Body of pancreas (tissue), 4 donors: Measurements from ENCODE around the gene RSPH1.

ENCODE experiments used
- POLR2A ChIP-seq, 3 donors: fragments of 450-650 bp; IDR thresholded peaks; one replicate each; pipeline ENCODE4 v1.6.1; 2016; ENCODE audit warnings: antibody characterized with exemption in 3 of 3, mild to moderate bottlenecking in 2 of 3
- TF ChIP-seq, protein P1 (sequence below), 7 experiments: fragments of 450-650 bp in 4 of 7; fragments of 200-600 bp in 3 of 7; sonication (generic) in 3 of 7; IDR thresholded peaks; one replicate each; pipeline ENCODE4 v1.5.1; 2016 to 2019; ENCODE audit warnings: antibody characterized with exemption in 7 of 7

DNA sequence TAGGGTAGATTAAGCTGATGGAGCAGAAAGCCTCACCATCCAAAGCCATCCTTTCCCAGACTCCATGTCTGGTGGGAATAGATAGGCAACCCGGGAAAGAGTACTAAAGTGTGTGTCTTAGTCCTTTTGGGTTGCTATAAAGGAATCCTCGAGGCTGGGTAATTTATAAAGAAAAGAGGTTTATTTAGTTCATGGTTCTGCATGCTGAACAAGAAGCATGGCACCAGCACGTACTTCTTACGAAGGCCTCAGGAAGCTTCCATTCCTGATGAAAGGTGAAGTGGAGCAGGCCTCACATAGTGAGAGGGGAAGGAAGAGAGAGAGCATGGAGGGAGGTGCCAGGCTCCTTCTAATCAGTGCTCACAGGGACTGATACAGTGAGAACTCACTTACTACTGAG, 11.4 kb upstream of the RSPH1 start:
- TF ChIP-seq, protein P1, sequence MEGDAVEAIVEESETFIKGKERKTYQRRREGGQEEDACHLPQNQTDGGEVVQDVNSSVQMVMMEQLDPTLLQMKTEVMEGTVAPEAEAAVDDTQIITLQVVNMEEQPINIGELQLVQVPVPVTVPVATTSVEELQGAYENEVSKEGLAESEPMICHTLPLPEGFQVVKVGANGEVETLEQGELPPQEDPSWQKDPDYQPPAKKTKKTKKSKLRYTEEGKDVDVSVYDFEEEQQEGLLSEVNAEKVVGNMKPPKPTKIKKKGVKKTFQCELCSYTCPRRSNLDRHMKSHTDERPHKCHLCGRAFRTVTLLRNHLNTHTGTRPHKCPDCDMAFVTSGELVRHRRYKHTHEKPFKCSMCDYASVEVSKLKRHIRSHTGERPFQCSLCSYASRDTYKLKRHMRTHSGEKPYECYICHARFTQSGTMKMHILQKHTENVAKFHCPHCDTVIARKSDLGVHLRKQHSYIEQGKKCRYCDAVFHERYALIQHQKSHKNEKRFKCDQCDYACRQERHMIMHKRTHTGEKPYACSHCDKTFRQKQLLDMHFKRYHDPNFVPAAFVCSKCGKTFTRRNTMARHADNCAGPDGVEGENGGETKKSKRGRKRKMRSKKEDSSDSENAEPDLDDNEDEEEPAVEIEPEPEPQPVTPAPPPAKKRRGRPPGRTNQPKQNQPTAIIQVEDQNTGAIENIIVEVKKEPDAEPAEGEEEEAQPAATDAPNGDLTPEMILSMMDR (IDR thresholded peaks at IDR 0.05), result no peak
- no peak for TF ChIP-seq POLR2A (IDR thresholded peaks at IDR 0.05)
